SK-N-SH (cell line): ENCODE data around the gene EXOC3L1.

Experiments
- CTCF ChIP-seq: fragments of 200-600 bp; sonication (generic); IDR thresholded peaks from 2 replicates; pipeline ENCODE4 v1.6.1; 2017; ENCODE audit warnings: antibody characterized with exemption, mild to moderate bottlenecking, moderate library complexity
- GATA2 ChIP-seq: sonication (generic); formaldehyde crosslinking; IDR thresholded peaks from 2 replicates; pipeline ENCODE4 v1.5.0; 2020; ENCODE audit warnings: mild to moderate bottlenecking, missing genetic modification reagents
- NRF1 ChIP-seq: IDR thresholded peaks from 2 replicates; pipeline ENCODE4 v1.6.1; 2012; ENCODE audit warnings: low read depth, mild to moderate bottlenecking, low read length
- POLR2AphosphoS5 ChIP-seq: IDR thresholded peaks from 2 replicates; pipeline ENCODE4 v1.6.1; 2012; ENCODE audit warnings: low read depth, low read length
- RCOR1 ChIP-seq: fragments of 150-350 bp; IDR thresholded peaks from 2 replicates; pipeline ENCODE4 v1.6.1; 2017; ENCODE audit warnings: antibody characterized with exemption, low read length
- RFX5 ChIP-seq: IDR thresholded peaks from 2 replicates; pipeline ENCODE4 v1.6.1; 2012; ENCODE audit warnings: mild to moderate bottlenecking, improper control_type of control experiment, low read length
- SIN3A ChIP-seq: IDR thresholded peaks from 2 replicates; pipeline ENCODE4 v1.6.1; 2012; ENCODE audit warnings: low read depth, mild to moderate bottlenecking, low read length, moderate library complexity, borderline replicate concordance
- TEAD4 ChIP-seq: IDR thresholded peaks from 2 replicates; pipeline ENCODE4 v1.4.0; 2012; ENCODE audit warnings: mild to moderate bottlenecking, borderline replicate concordance; ENCODE audit not compliant: insufficient read depth

DNA sequence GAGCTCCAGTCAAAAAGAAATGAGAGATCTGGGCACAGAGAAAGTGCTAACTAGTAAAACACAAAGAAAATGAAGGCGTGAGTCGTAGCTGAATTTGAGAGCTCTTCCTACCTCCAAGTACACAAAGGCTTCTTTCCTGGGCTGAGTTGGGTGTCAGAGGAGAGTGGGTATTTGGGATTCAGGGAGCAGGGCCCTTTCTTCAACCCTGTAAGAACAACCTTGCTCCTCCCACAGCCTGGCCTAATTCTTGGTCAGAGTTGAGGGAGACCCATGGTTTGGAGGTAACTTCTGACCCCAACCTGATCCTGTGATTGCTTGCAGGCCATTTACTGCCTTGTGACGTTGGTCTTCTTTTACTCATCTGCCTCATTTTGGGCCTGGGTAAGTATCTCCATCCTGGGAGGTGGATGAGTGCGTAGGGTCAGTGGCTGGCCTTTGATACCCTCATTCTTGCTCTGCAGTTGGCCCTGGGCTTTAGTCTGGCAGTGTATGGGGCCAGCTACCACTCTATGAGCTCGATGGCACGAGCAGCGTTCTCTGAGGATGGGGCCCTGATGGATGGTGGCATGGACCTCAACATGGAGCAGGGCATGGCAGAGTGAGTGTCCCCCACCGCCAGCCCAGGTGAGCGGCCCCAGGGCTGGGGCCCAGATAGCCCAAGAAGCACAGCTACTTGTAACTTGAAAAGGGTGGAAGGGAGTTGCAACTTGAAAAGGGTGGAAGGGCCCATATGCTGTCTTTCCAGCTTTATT, 38.3 kb upstream of the EXOC3L1 start:
- TF ChIP-seq CTCF, result no peak
- TF ChIP-seq SIN3A, result no peak
- TF ChIP-seq GATA2 (CRISPR knock-in tag), result no peak
- no peak; the same call in 1 of the 2 replicates for TF ChIP-seq POLR2AphosphoS5
- TF ChIP-seq RFX5, result no peak
- TF ChIP-seq RCOR1, result no peak
- TF ChIP-seq TEAD4, result no peak
- TF ChIP-seq NRF1, result no peak
